CD4-positive, CD25-positive, alpha-beta regulatory T cell (primary cell): ENCODE measurements around the gene ARL2. TPM values are rescaled to one million over a fixed set of nuclear protein-coding genes. Genes with fewer than 3 reads are reported as not detected.
A peak's percentile ranks its signal among the peaks of the same experiment; 100 is the strongest.

ENCODE experiments used
- ATAC-seq, 2 donors: fragments of 150-1000 bp; cut with Tn5 transposase; one replicate each; pipeline ENCODE4 v1.10.0; 2021; ENCODE audit warnings: low read depth in 2 of 2, moderate number of reproducible peaks in 2 of 2, moderate library complexity in 1 of 2
- DNase-seq, 3 donors: peaks; one replicate each; pipeline versions ENCODE4 v3.0.0 to v3.0.0-alpha.2; 2012 to 2022; ENCODE audit warnings: mixed read lengths in 1 of 3
- H3K27ac ChIP-seq: one replicate; pipeline ENCODE4 v1.7.0; 2013; ENCODE audit warnings: mild to moderate bottlenecking, low read length; ENCODE audit not compliant: insufficient read depth, poor library complexity, severe bottlenecking
- H3K27me3 ChIP-seq: one replicate; pipeline ENCODE4 v1.7.0; 2013; ENCODE audit warnings: low read length; ENCODE audit not compliant: control insufficient read depth, insufficient read depth
- H3K36me3 ChIP-seq: one replicate; pipeline ENCODE4 v1.7.0; 2013; ENCODE audit warnings: mild to moderate bottlenecking, low read length, moderate library complexity; ENCODE audit not compliant: control insufficient read depth, insufficient read depth
- H3K4me1 ChIP-seq: 2 replicates; pipeline ENCODE4 v1.7.0; 2013; ENCODE audit warnings: mild to moderate bottlenecking, low read length; ENCODE audit not compliant: insufficient read depth, control insufficient read depth, poor library complexity, severe bottlenecking
- H3K4me3 ChIP-seq: one replicate; pipeline ENCODE4 v1.7.0; 2013; ENCODE audit warnings: low read depth, mild to moderate bottlenecking, low read length, moderate library complexity
- H3K9me3 ChIP-seq, 2 experiments: 1 replicate in 1 of 2; 2 replicates in 1 of 2; pipeline ENCODE4 v1.7.0; 2013; ENCODE audit warnings: low read length in 2 of 2, mild to moderate bottlenecking in 1 of 2, moderate library complexity in 1 of 2; ENCODE audit not compliant: control insufficient read depth in 2 of 2
- H3K27ac Mint-ChIP-seq, 3 donors: one replicate each; pipeline ENCODE4 v1.8.0; 2020 to 2022; ENCODE audit warnings: mild to moderate bottlenecking in 3 of 3, mixed read lengths in 3 of 3, moderate library complexity in 2 of 3
- H3K27me3 Mint-ChIP-seq: one replicate; pipeline ENCODE4 v1.8.0; 2022; ENCODE audit warnings: mild to moderate bottlenecking, mixed read lengths
- H3K36me3 Mint-ChIP-seq: one replicate; pipeline ENCODE4 v1.8.0; 2020; ENCODE audit warnings: mixed read lengths
- H3K4me1 Mint-ChIP-seq, 4 donors: one replicate each; pipeline ENCODE4 v1.8.0; 2020 to 2022; ENCODE audit warnings: mixed read lengths in 4 of 4, mild to moderate bottlenecking in 1 of 4
- H3K4me3 Mint-ChIP-seq, 4 donors: one replicate each; pipeline ENCODE4 v1.8.0; 2020 to 2022; ENCODE audit warnings: mild to moderate bottlenecking in 4 of 4, mixed read lengths in 4 of 4, moderate library complexity in 3 of 4
- H3K9me3 Mint-ChIP-seq, 7 donors: one replicate each; pipeline ENCODE4 v1.8.0; 2020 to 2022; ENCODE audit warnings: mixed read lengths in 7 of 7, mild to moderate bottlenecking in 3 of 7, moderate library complexity in 2 of 7
- polyA plus RNA-seq, 4 donors: library from polyadenylated mRNA; unstranded; fragments of 300-500 nt; fragmentation: Illumina TruSeq; gene quantifications; one replicate each; pipeline ENCODE4 v1.2.3, GENCODE V29; 2021
- total RNA-seq: library from RNA; stranded (reverse); gene quantifications from one replicate; pipeline ENCODE4 v1.2.3, GENCODE V29; 2022

The ARL2 gene
- total and polyA plus RNA-seq, 5 donors from 2014 or later = 16.5 to 67.6 (median 64.8) TPM

GRCh38 chr11:65059959-65060824 lies 46.2 kb downstream of the ARL2 start:
- H3K4me3 ChIP-seq = no peak overlapping the region
- Mint-ChIP-seq H3K4me3 (no peak overlapping the region), H3K36me3 (no peaks in the 10 kb centered on the region)

GRCh38 chr11:65060913-65061408 lies 47.0 kb downstream of the ARL2 start:
- no peak overlapping the region for H3K4me3 ChIP-seq
- no peaks in the 10 kb centered on the region for H3K9me3 Mint-ChIP-seq

More at GRCh38 chr11:65059959-65060824, 46.2 kb downstream of the ARL2 start:
- Histone ChIP-seq H3K36me3 (no peaks in the 10 kb centered on the region), H3K27me3 (no peaks in the 10 kb centered on the region), H3K9me3 (no peaks in the 10 kb centered on the region), H3K4me1 (no peaks in the 10 kb centered on the region), H3K27ac (no peak overlapping the region)
- Mint-ChIP-seq H3K27ac (no peak overlapping the region), H3K27me3 (peaks cover 12% of the 10 kb centered on the region), H3K4me1 (peaks cover 0 to 4% (median 2%) of the 10 kb centered on the region in 4 donors), H3K9me3 (no peaks in the 10 kb centered on the region)
- DNase-seq = peak in 1 of 3 donors; percentile 33
- ATAC-seq = no peak

GRCh38 chr11:65063532-65063931 lies 49.6 kb downstream of the ARL2 start:
- H3K4me1 Mint-ChIP-seq = peaks cover 0 to 4% (median 2%) of the 10 kb centered on the region in 4 donors

More at GRCh38 chr11:65060913-65061408, 47.0 kb downstream of the ARL2 start:
- Histone ChIP-seq H3K4me1 (no peaks in the 10 kb centered on the region), H3K27me3 (no peaks in the 10 kb centered on the region), H3K27ac (no peak overlapping the region), H3K9me3 (no peaks in the 10 kb centered on the region), H3K36me3 (no peaks in the 10 kb centered on the region)
- no peaks in the 10 kb centered on the region for H3K36me3 Mint-ChIP-seq
- peak in 1 of 2 donors; percentile 14 for ATAC-seq
- H3K4me3 Mint-ChIP-seq = no peak overlapping the region
- DNase-seq = peak in 1 of 3 donors; percentile 17
- H3K27me3 Mint-ChIP-seq = peaks cover 12% of the 10 kb centered on the region
- peaks cover 0 to 4% (median 2%) of the 10 kb centered on the region in 4 donors for H3K4me1 Mint-ChIP-seq
- H3K27ac Mint-ChIP-seq = peak overlapping the region in 1 of 3 donors; percentile 51

GRCh38 chr11:65064847-65065240 lies 50.9 kb downstream of the ARL2 start:
- ATAC-seq = no peak
- Histone ChIP-seq H3K4me1 (no peaks in the 10 kb centered on the region), H3K4me3 (no peak overlapping the region), H3K27ac (no peak overlapping the region), H3K27me3 (no peaks in the 10 kb centered on the region), H3K36me3 (no peaks in the 10 kb centered on the region), H3K9me3 (no peaks in the 10 kb centered on the region)
- H3K27ac Mint-ChIP-seq = peak overlapping the region in 1 of 3 donors; percentile 34
- peaks cover 4% of the 10 kb centered on the region for H3K27me3 Mint-ChIP-seq
- no peaks in the 10 kb centered on the region for H3K36me3 Mint-ChIP-seq
- H3K4me3 Mint-ChIP-seq = no peak overlapping the region
- DNase-seq = no peak
- no peaks in the 10 kb centered on the region for H3K9me3 Mint-ChIP-seq
- H3K4me1 Mint-ChIP-seq = peaks cover 0 to 4% (median 2%) of the 10 kb centered on the region in 4 donors

More at GRCh38 chr11:65063532-65063931, 49.6 kb downstream of the ARL2 start:
- no peak overlapping the region for H3K27ac ChIP-seq
- no peaks in the 10 kb centered on the region for H3K27me3 ChIP-seq
- no peaks in the 10 kb centered on the region for H3K4me1 ChIP-seq
- H3K4me3 Mint-ChIP-seq = no peak overlapping the region
- no peak for DNase-seq
- no peaks in the 10 kb centered on the region for H3K36me3 Mint-ChIP-seq
- H3K9me3 Mint-ChIP-seq = no peaks in the 10 kb centered on the region
- no peak overlapping the region for H3K4me3 ChIP-seq
- no peaks in the 10 kb centered on the region for H3K36me3 ChIP-seq
- peaks cover 7% of the 10 kb centered on the region for H3K27me3 Mint-ChIP-seq
- no peak overlapping the region for H3K27ac Mint-ChIP-seq
- H3K9me3 ChIP-seq = no peaks in the 10 kb centered on the region
- no peak for ATAC-seq

- DNase-seq (no peak), ATAC-seq (no peak)
- H3K27me3 ChIP-seq = no peaks in the 10 kb centered on the region
- H3K27me3 Mint-ChIP-seq = peaks cover 4% of the 10 kb centered on the region
- H3K27ac ChIP-seq = no peak overlapping the region
- peaks cover 0 to 2% (median 0%) of the 10 kb centered on the region in 4 donors for H3K4me1 Mint-ChIP-seq
- no peaks in the 10 kb centered on the region for H3K4me1 ChIP-seq
- no peaks in the 10 kb centered on the region for H3K36me3 Mint-ChIP-seq
- no peak overlapping the region for H3K4me3 Mint-ChIP-seq
- no peak overlapping the region for H3K4me3 ChIP-seq
- H3K9me3 ChIP-seq = no peaks in the 10 kb centered on the region
- H3K27ac Mint-ChIP-seq = no peak overlapping the region
- no peaks in the 10 kb centered on the region for H3K36me3 ChIP-seq
- H3K9me3 Mint-ChIP-seq = no peaks in the 10 kb centered on the region
These were observed 51.9 kb downstream of the ARL2 start for GRCh38 chr11:65065851-65066250.

GRCh38 chr11:65066315-65066714 lies 52.4 kb downstream of the ARL2 start:
- H3K4me3 ChIP-seq = no peak overlapping the region
- H3K9me3 Mint-ChIP-seq = no peaks in the 10 kb centered on the region
- H3K4me1 Mint-ChIP-seq = no peaks in the 10 kb centered on the region
- H3K36me3 Mint-ChIP-seq = no peaks in the 10 kb centered on the region
- H3K27me3 Mint-ChIP-seq = peaks cover 4% of the 10 kb centered on the region
- H3K27me3 ChIP-seq = no peaks in the 10 kb centered on the region
- no peak for DNase-seq
- no peaks in the 10 kb centered on the region for H3K9me3 ChIP-seq
- no peaks in the 10 kb centered on the region for H3K36me3 ChIP-seq
- H3K4me3 Mint-ChIP-seq = no peak overlapping the region
- no peaks in the 10 kb centered on the region for H3K4me1 ChIP-seq
- ATAC-seq = no peak
- H3K27ac ChIP-seq = no peak overlapping the region
- H3K27ac Mint-ChIP-seq = no peak overlapping the region

GRCh38 chr11:65066805-65067291 lies 52.9 kb downstream of the ARL2 start:
- ATAC-seq (no peak), DNase-seq (no peak)
- Histone ChIP-seq H3K27me3 (no peaks in the 10 kb centered on the region), H3K36me3 (no peaks in the 10 kb centered on the region), H3K27ac (no peak overlapping the region), H3K4me3 (no peak overlapping the region), H3K4me1 (no peaks in the 10 kb centered on the region), H3K9me3 (no peaks in the 10 kb centered on the region)
- no peak overlapping the region for H3K4me3 Mint-ChIP-seq
- no peaks in the 10 kb centered on the region for H3K36me3 Mint-ChIP-seq
- no peaks in the 10 kb centered on the region for H3K9me3 Mint-ChIP-seq
- no peak overlapping the region for H3K27ac Mint-ChIP-seq
- H3K27me3 Mint-ChIP-seq = peaks cover 4% of the 10 kb centered on the region
- H3K4me1 Mint-ChIP-seq = no peaks in the 10 kb centered on the region
